Measurements from ENCODE around the gene PHF12.

- TF ChIP-seq, protein P1, sequence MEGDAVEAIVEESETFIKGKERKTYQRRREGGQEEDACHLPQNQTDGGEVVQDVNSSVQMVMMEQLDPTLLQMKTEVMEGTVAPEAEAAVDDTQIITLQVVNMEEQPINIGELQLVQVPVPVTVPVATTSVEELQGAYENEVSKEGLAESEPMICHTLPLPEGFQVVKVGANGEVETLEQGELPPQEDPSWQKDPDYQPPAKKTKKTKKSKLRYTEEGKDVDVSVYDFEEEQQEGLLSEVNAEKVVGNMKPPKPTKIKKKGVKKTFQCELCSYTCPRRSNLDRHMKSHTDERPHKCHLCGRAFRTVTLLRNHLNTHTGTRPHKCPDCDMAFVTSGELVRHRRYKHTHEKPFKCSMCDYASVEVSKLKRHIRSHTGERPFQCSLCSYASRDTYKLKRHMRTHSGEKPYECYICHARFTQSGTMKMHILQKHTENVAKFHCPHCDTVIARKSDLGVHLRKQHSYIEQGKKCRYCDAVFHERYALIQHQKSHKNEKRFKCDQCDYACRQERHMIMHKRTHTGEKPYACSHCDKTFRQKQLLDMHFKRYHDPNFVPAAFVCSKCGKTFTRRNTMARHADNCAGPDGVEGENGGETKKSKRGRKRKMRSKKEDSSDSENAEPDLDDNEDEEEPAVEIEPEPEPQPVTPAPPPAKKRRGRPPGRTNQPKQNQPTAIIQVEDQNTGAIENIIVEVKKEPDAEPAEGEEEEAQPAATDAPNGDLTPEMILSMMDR (conservative IDR thresholded peaks at IDR 0.05): no peak
- no peak for TF ChIP-seq EZH2 (IDR thresholded peaks at IDR 0.05; ENCODE audit: low read depth)
Observed at GRCh38 chr17:28944343-28944742, 7.0 kb downstream of the PHF12 start.
